A549 (cell line): ENCODE measurements around the gene AMN. TPM values are rescaled to one million over a fixed set of nuclear protein-coding genes. Genes with fewer than 3 reads are reported as not detected.

Experiments
- ATAC-seq, 2 experiments: fragments of 200-7000 bp in 1 of 2; fragments of >200 bp in 1 of 2; cut with Nextera tagmentation in 1 of 2; cut with Tn5 transposase in 1 of 2; 3 replicates each; pipeline versions ENCODE4 v1.8.0 to v1.9.1; 2018 to 2020; ENCODE audit warnings: mild to moderate bottlenecking in 1 of 2, moderate library complexity in 1 of 2
- CTCF ChIA-PET: fragments of 300-600 bp; sonication (Branson Sonifier 250); formaldehyde crosslinking; extraction: SDS; loops from one replicate; lab custom pipeline; 2021; ENCODE audit warnings: antibody characterized with exemption, inconsistent platforms; lab: Yijun Ruan, JAX
- POLR2A ChIA-PET: fragments of 350-600 bp; formaldehyde crosslinking; extraction: SDS; loops from one replicate; lab custom pipeline; 2021; ENCODE audit warnings: antibody characterized with exemption, inconsistent platforms; lab: Yijun Ruan, JAX
- DNase-seq, 2 experiments: peaks; one replicate each; pipeline versions ENCODE4 v3.0.0 to v3.0.0-alpha.2; 2011 to 2016; ENCODE audit warnings: low read depth in 1 of 2, low spot score in 1 of 2
- FAIRE-seq: peaks from 2 replicates; lab custom pipeline; 2011; peaks lifted over from hg19 to GRCh38; lab: Jason Lieb, UNC
- H3K27ac ChIP-seq, 2 experiments: fragments of >200 bp; sonication (Bioruptor Twin); formaldehyde crosslinking; 3 replicates each; pipeline ENCODE4 v1.5.1; 2016 to 2017
- H3K4me1 ChIP-seq: fragments of >200 bp; sonication (Bioruptor Twin); formaldehyde crosslinking; 3 replicates; pipeline ENCODE4 v1.6.1; 2016
- H3K4me2 ChIP-seq: fragments of >200 bp; sonication (Bioruptor Twin); formaldehyde crosslinking; 3 replicates; pipeline ENCODE4 v1.6.1; 2016
- H3K4me3 ChIP-seq: fragments of >200 bp; sonication (Bioruptor Twin); formaldehyde crosslinking; 3 replicates; pipeline ENCODE4 v1.5.1; 2016
- H3K9me3 ChIP-seq: fragments of >200 bp; sonication (Bioruptor Twin); formaldehyde crosslinking; 3 replicates; pipeline ENCODE4 v1.6.1; 2016
- CBX2 ChIP-seq: fragments of 200-600 bp; sonication (generic); IDR thresholded peaks from 2 replicates; pipeline ENCODE4 v1.6.1; 2016; ENCODE audit warnings: low read depth, mild to moderate bottlenecking, borderline replicate concordance
- CBX8 ChIP-seq: fragments of 200-600 bp; sonication (generic); IDR thresholded peaks from 2 replicates; pipeline ENCODE4 v1.6.1; 2016
- CEBPB ChIP-seq, 2 experiments: fragments of >200 bp in 1 of 2; sonication (Bioruptor Twin) in 1 of 2; formaldehyde crosslinking in 1 of 2; IDR thresholded peaks; 2 replicates each; pipeline ENCODE4 v1.6.1; 2012 to 2016
- ESRRA ChIP-seq: fragments of 150-350 bp; IDR thresholded peaks from 2 replicates; pipeline ENCODE4 v1.6.1; 2014; ENCODE audit warnings: mild to moderate bottlenecking, low read length, borderline replicate concordance
- FOSB ChIP-seq: fragments of 250-450 bp; sonication (Bioruptor Pico); IDR thresholded peaks from 2 replicates; pipeline ENCODE4 v1.5.0; 2020; ENCODE audit warnings: mild to moderate bottlenecking, moderate library complexity
- FOSL2 ChIP-seq, 2 experiments: fragments of 450-650 bp in 1 of 2; fragments of >200 bp in 1 of 2; sonication (Bioruptor Twin) in 1 of 2; formaldehyde crosslinking; IDR thresholded peaks; 2 replicates each; pipeline versions ENCODE4 v1.5.0 to v1.6.1; 2016 to 2020; ENCODE audit warnings: mild to moderate bottlenecking in 1 of 2, moderate library complexity in 1 of 2
- FOXS1 ChIP-seq: fragments of 250-450 bp; sonication (Bioruptor Pico); IDR thresholded peaks from 2 replicates; pipeline ENCODE4 v1.5.0; 2020; ENCODE audit warnings: mild to moderate bottlenecking, moderate library complexity
- GATA3 ChIP-seq: IDR thresholded peaks from 2 replicates; pipeline ENCODE4 v1.6.1; 2012; ENCODE audit warnings: borderline replicate concordance
- HDAC2 ChIP-seq: fragments of 200-600 bp; sonication (generic); IDR thresholded peaks from 2 replicates; pipeline ENCODE4 v1.6.1; 2016
- HEYL ChIP-seq: fragments of 250-450 bp; sonication (Bioruptor Pico); IDR thresholded peaks from 2 replicates; pipeline ENCODE4 v1.8.0; 2021; ENCODE audit warnings: mild to moderate bottlenecking, moderate library complexity
- HOXB13 ChIP-seq: fragments of 250-450 bp; sonication (Bioruptor Pico); IDR thresholded peaks from 2 replicates; pipeline ENCODE4 v1.5.0; 2020; ENCODE audit warnings: low read depth, mild to moderate bottlenecking, moderate library complexity
- JUN ChIP-seq, 2 experiments: fragments of >200 bp; sonication (Bioruptor Twin); formaldehyde crosslinking; IDR thresholded peaks; 2 replicates in 1 of 2; 3 replicates in 1 of 2; pipeline ENCODE4 v1.6.1; 2016 to 2017
- KDM5A ChIP-seq: fragments of 200-600 bp; sonication (generic); IDR thresholded peaks from 2 replicates; pipeline ENCODE4 v1.6.1; 2016; ENCODE audit warnings: antibody characterized with exemption, mild to moderate bottlenecking
- NFE2L2 ChIP-seq: fragments of 150-350 bp; conservative IDR thresholded peaks from 2 replicates; pipeline ENCODE4 v1.6.1; 2014; ENCODE audit warnings: low read length
- NPAS2 ChIP-seq: fragments of 250-450 bp; sonication (Bioruptor Pico); IDR thresholded peaks from 2 replicates; pipeline ENCODE4 v1.8.0; 2022; ENCODE audit warnings: mild to moderate bottlenecking, moderate library complexity, borderline replicate concordance
- NR3C1 ChIP-seq: fragments of >200 bp; sonication (Bioruptor Twin); formaldehyde crosslinking; IDR thresholded peaks from 3 replicates; pipeline ENCODE4 v1.6.1; 2017
- POLR2A ChIP-seq: IDR thresholded peaks from 2 replicates; pipeline ENCODE4 v1.6.1; 2012; ENCODE audit warnings: mild to moderate bottlenecking, low read length
- RFX5 ChIP-seq: fragments of 450-650 bp; IDR thresholded peaks from 2 replicates; pipeline ENCODE4 v1.7.1; 2014; ENCODE audit warnings: antibody characterized with exemption, mild to moderate bottlenecking, moderate library complexity
- SMC3 ChIP-seq: fragments of >200 bp; sonication (Bioruptor Twin); formaldehyde crosslinking; IDR thresholded peaks from 3 replicates; pipeline ENCODE4 v1.6.1; 2018; ENCODE audit warnings: inconsistent platforms
- SREBF2 ChIP-seq: fragments of 450-650 bp; IDR thresholded peaks from 2 replicates; pipeline ENCODE4 v1.6.1; 2014; ENCODE audit warnings: mild to moderate bottlenecking, moderate library complexity
- TFCP2L1 ChIP-seq: fragments of 250-450 bp; sonication (Bioruptor Pico); IDR thresholded peaks from 2 replicates; pipeline ENCODE4 v1.5.0; 2021; ENCODE audit warnings: mild to moderate bottlenecking
- TP53 ChIP-seq: fragments of 250-450 bp; sonication (Bioruptor Pico); IDR thresholded peaks from 2 replicates; pipeline ENCODE4 v1.5.0; 2021; ENCODE audit warnings: mild to moderate bottlenecking, moderate library complexity
- ZC3H11A ChIP-seq: fragments of 450-650 bp; IDR thresholded peaks from 2 replicates; pipeline ENCODE4 v1.6.1; 2014; ENCODE audit warnings: antibody characterized with exemption, mild to moderate bottlenecking
- WGBS: methylation state at CpG from one replicate; pipeline ENCODE4 v1.1.6; 2017; ENCODE audit errors: missing lambda C conversion rate; 5-methylcytosine and 5-hydroxymethylcytosine counted together
- polyA plus RNA-seq, 4 experiments: library from polyadenylated mRNA; depleted of rRNA in 3 of 4; stranded (reverse); fragments of >200 nt; fragmentation: RNase III in 1 of 4; extraction: RNeasy Plus Mini Kit Qiagen cat#74134 plus additional on column Dnase treatment in 1 of 4; gene quantifications; 2 replicates in 3 of 4; 3 replicates in 1 of 4; pipeline ENCODE4 v1.2.3, GENCODE V29; 2011 to 2017
- TF ChIP-seq, protein P1 (sequence below): fragments of 250-450 bp; sonication (Bioruptor Pico); IDR thresholded peaks from 2 replicates; pipeline ENCODE4 v1.5.0; 2021; ENCODE audit warnings: mild to moderate bottlenecking, moderate library complexity, borderline replicate concordance
- TF ChIP-seq, protein P2 (sequence below): fragments of >200 bp; sonication (Bioruptor Twin); formaldehyde crosslinking; IDR thresholded peaks from 3 replicates; pipeline ENCODE4 v1.6.1; 2016
- TF ChIP-seq, protein P3 (sequence below): fragments of >200 bp; sonication (Bioruptor Twin); formaldehyde crosslinking; IDR thresholded peaks from 3 replicates; pipeline ENCODE4 v1.5.1; 2016
- TF ChIP-seq, protein P4 (sequence below): fragments of 200-600 bp; sonication (generic); IDR thresholded peaks from 2 replicates; pipeline ENCODE4 v1.6.1; 2016; ENCODE audit warnings: antibody characterized with exemption, mild to moderate bottlenecking, moderate library complexity

AMN gene
- polyA plus RNA-seq, 2 of the 4 experiments (the other 2 are of a cell fraction), result 0.25 to 0.58 TPM

DNA sequence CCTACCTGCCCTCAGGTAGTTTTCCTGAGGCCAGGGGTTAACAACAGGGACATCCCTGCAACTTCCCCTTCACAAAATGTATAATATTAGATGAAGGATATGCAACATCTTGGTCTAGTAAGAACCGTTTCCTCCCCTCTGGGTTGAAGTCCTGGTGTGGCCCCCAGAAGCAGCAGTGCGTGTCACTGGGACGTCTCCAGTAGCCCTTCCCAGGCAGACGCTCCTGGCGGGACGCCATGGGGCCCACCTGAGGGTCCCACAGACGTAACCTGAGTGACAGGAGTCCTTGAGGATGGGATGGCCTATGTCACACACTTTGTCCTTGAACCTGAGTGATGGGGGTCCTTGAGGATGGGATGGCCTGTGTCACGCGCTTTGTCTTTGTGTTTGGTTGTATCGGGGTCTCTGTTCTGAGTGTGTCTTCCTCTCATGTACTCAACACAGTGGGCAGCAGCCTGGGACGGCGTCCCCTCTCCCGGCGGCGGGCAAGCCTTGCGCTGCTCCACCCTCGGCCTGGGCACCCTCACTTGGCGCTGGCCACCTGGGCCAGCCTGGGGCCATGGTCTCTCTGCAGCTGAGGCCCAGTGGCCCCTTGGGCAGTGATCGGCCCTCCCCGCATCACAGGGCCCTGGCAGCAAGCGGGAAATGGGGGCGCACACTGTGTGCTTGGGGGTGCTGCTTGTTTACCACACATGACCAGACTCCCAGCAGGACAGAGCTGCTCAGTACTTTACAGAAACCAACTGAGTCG lies 14.3 kb upstream of the AMN start:
- no peaks in the 10 kb centered on the region for H3K4me1 ChIP-seq
- 91% methylated on average over 23 of the region's 23 CpGs for WGBS
- no peak for FAIRE-seq
- ChIA-PET POLR2A (no interaction called here), CTCF (interaction anchor here (0.8 to 1.2 kb wide), 2 partner anchors 9 to 213 kb away, joined by 3 read pairs; no protein-coding TSS in a partner anchor)
- no peaks in the 10 kb centered on the region for H3K9me3 ChIP-seq
- no peak for DNase-seq
- no peak overlapping the region for H3K4me2 ChIP-seq
- H3K4me3 ChIP-seq, result no peak overlapping the region
- no peak overlapping the region for H3K27ac ChIP-seq
- no peak for TF ChIP-seq SREBF2
- TF ChIP-seq, protein P1, sequence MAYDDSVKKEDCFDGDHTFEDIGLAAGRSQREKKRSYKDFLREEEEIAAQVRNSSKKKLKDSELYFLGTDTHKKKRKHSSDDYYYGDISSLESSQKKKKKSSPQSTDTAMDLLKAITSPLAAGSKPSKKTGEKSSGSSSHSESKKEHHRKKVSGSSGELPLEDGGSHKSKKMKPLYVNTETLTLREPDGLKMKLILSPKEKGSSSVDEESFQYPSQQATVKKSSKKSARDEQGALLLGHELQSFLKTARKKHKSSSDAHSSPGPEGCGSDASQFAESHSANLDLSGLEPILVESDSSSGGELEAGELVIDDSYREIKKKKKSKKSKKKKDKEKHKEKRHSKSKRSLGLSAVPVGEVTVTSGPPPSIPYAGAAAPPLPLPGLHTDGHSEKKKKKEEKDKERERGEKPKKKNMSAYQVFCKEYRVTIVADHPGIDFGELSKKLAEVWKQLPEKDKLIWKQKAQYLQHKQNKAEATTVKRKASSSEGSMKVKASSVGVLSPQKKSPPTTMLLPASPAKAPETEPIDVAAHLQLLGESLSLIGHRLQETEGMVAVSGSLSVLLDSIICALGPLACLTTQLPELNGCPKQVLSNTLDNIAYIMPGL, result no peak
- no peak for TF ChIP-seq RFX5
- TF ChIP-seq TP53, result no peak
- TF ChIP-seq KDM5A, result no peak
- TF ChIP-seq CBX2, result no peak
- TF ChIP-seq SMC3, result no peak
- ATAC-seq, result no peak

DNA sequence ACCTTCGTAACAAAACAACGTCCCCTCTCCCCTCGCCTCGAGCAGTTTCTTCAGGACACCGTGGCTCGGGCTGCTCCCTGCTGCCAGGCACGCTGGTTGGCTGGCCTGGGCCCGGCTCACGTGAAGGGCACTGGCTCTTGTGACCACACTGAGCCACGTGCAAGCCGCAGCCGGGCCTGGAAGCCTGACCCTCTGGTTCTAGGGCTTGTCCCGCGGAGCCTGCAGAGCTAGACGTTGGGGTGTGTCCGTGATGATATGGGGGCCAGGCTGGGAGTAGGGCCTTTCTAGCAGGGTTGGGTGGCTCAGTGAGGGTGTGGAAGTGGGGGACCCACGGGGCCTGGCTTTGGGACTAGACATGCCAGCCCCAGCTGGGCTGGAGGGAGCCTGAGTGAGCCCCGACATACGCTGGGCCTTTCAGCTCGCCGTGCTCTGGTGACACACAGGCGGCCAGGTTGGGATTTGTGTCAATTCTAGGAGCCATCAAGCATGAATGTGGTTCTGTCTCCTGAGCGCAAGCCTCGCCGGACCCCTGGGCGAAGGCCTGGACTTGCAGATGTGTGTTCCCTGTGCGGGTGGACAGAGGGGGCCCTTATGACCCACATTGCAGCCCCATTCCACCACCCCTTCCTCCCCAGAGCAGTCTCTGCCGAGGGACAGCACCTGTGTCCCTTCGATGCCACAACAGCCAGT lies 13.6 kb upstream of the AMN start:
- ChIA-PET POLR2A (no interaction called here), CTCF (interaction anchor here (1.2 kb wide), 1 partner anchor 214 kb away, joined by 3 read pairs; no protein-coding TSS in a partner anchor)
- H3K4me1 ChIP-seq, result no peaks in the 10 kb centered on the region
- DNase-seq, result no peak
- no peak for FAIRE-seq
- TF ChIP-seq ESRRA, result no peak
- TF ChIP-seq ZC3H11A, result no peak
- TF ChIP-seq POLR2A, result no peak
- TF ChIP-seq FOSB (CRISPR knock-in tag), result no peak
- TF ChIP-seq FOSL2 (IDR thresholded peaks at IDR 0.05), result no peak
- no peak for TF ChIP-seq FOSL2 (CRISPR knock-in tag; IDR thresholded peaks at IDR 0.05)
- TF ChIP-seq, protein P2, sequence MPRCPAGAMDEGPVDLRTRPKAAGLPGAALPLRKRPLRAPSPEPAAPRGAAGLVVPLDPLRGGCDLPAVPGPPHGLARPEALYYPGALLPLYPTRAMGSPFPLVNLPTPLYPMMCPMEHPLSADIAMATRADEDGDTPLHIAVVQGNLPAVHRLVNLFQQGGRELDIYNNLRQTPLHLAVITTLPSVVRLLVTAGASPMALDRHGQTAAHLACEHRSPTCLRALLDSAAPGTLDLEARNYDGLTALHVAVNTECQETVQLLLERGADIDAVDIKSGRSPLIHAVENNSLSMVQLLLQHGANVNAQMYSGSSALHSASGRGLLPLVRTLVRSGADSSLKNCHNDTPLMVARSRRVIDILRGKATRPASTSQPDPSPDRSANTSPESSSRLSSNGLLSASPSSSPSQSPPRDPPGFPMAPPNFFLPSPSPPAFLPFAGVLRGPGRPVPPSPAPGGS, result no peak
- no peak for TF ChIP-seq HOXB13 (CRISPR knock-in tag)
- TF ChIP-seq HEYL, result no peak
- no peak for TF ChIP-seq GATA3
- TF ChIP-seq CEBPB (IDR thresholded peaks at IDR 0.05), result no peak
- no peak for TF ChIP-seq NR3C1
- no peak for TF ChIP-seq HDAC2
- no peak for TF ChIP-seq TP53
- no peak for TF ChIP-seq TFCP2L1 (CRISPR knock-in tag)
- no peak for TF ChIP-seq JUN (IDR thresholded peaks at IDR 0.05)
- TF ChIP-seq FOXS1 (CRISPR knock-in tag), result no peak
- H3K27ac ChIP-seq, result no peak overlapping the region
- no peak overlapping the region for H3K4me2 ChIP-seq
- 95% methylated on average over 22 of the region's 29 CpGs for WGBS
- no peaks in the 10 kb centered on the region for H3K9me3 ChIP-seq
- no peak overlapping the region for H3K4me3 ChIP-seq
- no peak for ATAC-seq

DNA sequence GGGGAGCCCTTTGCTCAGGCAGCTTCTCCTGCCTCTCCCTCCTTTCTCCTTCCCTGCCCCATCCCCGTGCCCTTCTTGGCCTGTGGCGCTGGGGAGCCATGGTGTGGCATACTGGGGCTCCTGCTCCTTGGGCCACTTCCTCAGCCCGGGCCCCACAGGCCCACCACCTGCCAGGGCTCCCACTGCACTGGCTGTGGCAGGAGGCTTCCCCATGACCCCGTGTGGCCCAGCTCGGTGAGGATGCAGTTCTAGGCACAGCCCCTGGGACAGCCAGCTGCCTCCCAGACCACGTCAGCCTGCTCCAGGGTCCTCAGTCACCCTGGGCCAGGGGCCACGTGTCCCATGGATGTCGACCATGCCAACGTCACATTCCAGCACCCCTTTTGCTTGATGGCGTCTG lies 13.0 kb upstream of the AMN start:
- WGBS, result 94% methylated on average over 6 of the region's 10 CpGs
- Histone ChIP-seq H3K4me1 (no peaks in the 10 kb centered on the region), H3K9me3 (no peaks in the 10 kb centered on the region), H3K27ac (no peak overlapping the region), H3K4me3 (no peak overlapping the region), H3K4me2 (no peak overlapping the region)
- no peak for FAIRE-seq
- ChIA-PET POLR2A (no interaction called here), CTCF (interaction anchor here (1.2 kb wide), 1 partner anchor 214 kb away, joined by 3 read pairs; no protein-coding TSS in a partner anchor)
- no peak for ATAC-seq
- no peak for DNase-seq
- TF ChIP-seq CBX8, result no peak
- no peak for TF ChIP-seq KDM5A
- TF ChIP-seq NFE2L2, result no peak
- TF ChIP-seq, protein P3, sequence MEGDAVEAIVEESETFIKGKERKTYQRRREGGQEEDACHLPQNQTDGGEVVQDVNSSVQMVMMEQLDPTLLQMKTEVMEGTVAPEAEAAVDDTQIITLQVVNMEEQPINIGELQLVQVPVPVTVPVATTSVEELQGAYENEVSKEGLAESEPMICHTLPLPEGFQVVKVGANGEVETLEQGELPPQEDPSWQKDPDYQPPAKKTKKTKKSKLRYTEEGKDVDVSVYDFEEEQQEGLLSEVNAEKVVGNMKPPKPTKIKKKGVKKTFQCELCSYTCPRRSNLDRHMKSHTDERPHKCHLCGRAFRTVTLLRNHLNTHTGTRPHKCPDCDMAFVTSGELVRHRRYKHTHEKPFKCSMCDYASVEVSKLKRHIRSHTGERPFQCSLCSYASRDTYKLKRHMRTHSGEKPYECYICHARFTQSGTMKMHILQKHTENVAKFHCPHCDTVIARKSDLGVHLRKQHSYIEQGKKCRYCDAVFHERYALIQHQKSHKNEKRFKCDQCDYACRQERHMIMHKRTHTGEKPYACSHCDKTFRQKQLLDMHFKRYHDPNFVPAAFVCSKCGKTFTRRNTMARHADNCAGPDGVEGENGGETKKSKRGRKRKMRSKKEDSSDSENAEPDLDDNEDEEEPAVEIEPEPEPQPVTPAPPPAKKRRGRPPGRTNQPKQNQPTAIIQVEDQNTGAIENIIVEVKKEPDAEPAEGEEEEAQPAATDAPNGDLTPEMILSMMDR, result no peak
- TF ChIP-seq FOSL2 (IDR thresholded peaks at IDR 0.05), result no peak
- no peak for TF ChIP-seq FOSL2 (CRISPR knock-in tag; IDR thresholded peaks at IDR 0.05)
- TF ChIP-seq NPAS2 (CRISPR knock-in tag), result no peak
- TF ChIP-seq, protein P4, sequence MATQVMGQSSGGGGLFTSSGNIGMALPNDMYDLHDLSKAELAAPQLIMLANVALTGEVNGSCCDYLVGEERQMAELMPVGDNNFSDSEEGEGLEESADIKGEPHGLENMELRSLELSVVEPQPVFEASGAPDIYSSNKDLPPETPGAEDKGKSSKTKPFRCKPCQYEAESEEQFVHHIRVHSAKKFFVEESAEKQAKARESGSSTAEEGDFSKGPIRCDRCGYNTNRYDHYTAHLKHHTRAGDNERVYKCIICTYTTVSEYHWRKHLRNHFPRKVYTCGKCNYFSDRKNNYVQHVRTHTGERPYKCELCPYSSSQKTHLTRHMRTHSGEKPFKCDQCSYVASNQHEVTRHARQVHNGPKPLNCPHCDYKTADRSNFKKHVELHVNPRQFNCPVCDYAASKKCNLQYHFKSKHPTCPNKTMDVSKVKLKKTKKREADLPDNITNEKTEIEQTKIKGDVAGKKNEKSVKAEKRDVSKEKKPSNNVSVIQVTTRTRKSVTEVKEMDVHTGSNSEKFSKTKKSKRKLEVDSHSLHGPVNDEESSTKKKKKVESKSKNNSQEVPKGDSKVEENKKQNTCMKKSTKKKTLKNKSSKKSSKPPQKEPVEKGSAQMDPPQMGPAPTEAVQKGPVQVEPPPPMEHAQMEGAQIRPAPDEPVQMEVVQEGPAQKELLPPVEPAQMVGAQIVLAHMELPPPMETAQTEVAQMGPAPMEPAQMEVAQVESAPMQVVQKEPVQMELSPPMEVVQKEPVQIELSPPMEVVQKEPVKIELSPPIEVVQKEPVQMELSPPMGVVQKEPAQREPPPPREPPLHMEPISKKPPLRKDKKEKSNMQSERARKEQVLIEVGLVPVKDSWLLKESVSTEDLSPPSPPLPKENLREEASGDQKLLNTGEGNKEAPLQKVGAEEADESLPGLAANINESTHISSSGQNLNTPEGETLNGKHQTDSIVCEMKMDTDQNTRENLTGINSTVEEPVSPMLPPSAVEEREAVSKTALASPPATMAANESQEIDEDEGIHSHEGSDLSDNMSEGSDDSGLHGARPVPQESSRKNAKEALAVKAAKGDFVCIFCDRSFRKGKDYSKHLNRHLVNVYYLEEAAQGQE, result no peak
